ENCODE data around the gene CTF1.

DNA sequence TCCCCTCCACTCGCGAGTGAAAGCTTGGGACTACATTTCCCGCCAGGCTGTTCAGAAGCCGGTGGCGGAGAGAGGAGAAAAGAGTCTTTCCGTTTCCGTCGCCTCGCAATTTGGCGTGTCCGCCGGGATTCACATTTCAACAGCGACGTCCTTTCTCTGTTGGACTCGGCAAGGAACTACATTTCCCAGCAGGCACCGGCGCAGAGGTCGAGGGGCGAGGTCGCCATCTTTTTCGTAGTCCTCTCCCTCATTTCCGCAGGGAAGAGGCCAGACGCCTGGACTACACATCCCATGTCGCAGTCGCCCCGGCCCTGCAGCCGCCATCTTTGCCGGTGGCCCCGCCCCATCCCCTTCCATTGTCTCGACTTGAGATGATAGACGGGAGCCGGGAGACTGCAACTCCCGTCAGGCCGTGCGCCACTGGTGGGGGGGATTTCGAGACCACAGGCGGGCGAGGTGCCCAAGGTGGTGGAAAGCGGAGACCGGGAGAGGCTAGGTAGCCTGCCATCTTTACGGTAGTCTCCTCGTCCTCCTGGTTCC, 26.1 kb downstream of the CTF1 start:
- TF ChIP-seq, protein P1, sequence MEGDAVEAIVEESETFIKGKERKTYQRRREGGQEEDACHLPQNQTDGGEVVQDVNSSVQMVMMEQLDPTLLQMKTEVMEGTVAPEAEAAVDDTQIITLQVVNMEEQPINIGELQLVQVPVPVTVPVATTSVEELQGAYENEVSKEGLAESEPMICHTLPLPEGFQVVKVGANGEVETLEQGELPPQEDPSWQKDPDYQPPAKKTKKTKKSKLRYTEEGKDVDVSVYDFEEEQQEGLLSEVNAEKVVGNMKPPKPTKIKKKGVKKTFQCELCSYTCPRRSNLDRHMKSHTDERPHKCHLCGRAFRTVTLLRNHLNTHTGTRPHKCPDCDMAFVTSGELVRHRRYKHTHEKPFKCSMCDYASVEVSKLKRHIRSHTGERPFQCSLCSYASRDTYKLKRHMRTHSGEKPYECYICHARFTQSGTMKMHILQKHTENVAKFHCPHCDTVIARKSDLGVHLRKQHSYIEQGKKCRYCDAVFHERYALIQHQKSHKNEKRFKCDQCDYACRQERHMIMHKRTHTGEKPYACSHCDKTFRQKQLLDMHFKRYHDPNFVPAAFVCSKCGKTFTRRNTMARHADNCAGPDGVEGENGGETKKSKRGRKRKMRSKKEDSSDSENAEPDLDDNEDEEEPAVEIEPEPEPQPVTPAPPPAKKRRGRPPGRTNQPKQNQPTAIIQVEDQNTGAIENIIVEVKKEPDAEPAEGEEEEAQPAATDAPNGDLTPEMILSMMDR (IDR thresholded peaks at IDR 0.05; ENCODE audit: insufficient read depth, low read depth, low read length): no peak
- no peak for TF ChIP-seq EZH2 (IDR thresholded peaks at IDR 0.05; ENCODE audit: insufficient read depth, low read length)
